ENCODE data around the gene TMEM63A.
A peak's percentile ranks its signal among the peaks of the same experiment; 100 is the strongest.

DNA sequence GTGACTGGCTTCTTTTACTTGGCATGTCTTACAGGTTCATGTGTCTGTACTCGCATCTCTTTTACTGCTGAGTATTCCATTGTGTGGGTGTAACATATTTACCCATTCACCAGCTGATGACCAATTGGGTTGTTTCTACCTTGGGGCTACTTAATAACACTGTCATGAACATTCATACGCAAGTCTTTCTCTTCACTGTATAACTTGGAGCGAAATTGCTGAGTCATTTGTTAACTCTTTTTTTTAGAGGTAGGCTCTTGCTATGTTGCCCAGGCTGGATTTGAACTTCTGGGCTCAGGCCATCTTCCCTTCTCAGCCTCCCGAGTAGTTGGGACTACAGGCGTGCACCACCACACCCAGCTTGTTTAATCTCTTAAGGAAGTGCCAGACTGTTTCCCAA lies 35.4 kb upstream of the TMEM63A start:
- 0 out of 2 replicates have a peak, but pooled peaks have one; percentile 15 for TF ChIP-seq ZNF121 (CRISPR knock-in tag; IDR thresholded peaks at IDR 0.05)
- TF ChIP-seq, protein P1, sequence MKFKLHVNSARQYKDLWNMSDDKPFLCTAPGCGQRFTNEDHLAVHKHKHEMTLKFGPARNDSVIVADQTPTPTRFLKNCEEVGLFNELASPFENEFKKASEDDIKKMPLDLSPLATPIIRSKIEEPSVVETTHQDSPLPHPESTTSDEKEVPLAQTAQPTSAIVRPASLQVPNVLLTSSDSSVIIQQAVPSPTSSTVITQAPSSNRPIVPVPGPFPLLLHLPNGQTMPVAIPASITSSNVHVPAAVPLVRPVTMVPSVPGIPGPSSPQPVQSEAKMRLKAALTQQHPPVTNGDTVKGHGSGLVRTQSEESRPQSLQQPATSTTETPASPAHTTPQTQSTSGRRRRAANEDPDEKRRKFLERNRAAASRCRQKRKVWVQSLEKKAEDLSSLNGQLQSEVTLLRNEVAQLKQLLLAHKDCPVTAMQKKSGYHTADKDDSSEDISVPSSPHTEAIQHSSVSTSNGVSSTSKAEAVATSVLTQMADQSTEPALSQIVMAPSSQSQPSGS (CRISPR knock-in tag; IDR thresholded peaks at IDR 0.05; ENCODE audit: borderline replicate concordance, low read depth): no peak
- no peak for TF ChIP-seq MAX (CRISPR knock-in tag; IDR thresholded peaks at IDR 0.05)
- TF ChIP-seq CTCF (IDR thresholded peaks at IDR 0.05): no peak
